ENCODE measurements around the gene MROH7.

- TF ChIP-seq POLR2A (IDR thresholded peaks at IDR 0.05; ENCODE audit: low read length) (no peak), GATA1 (IDR thresholded peaks at IDR 0.05; ENCODE audit: low read depth, low read length) (no peak)
Observed at GRCh38 chr1:54610048-54610447, 31.5 kb upstream of the MROH7 start.
